ENCODE results near the gene SLC46A3. TPM values are rescaled to one million over a fixed set of nuclear protein-coding genes. Genes with fewer than 3 reads are reported as not detected.

SLC46A3 gene
- total and polyA plus RNA-seq, 2 donors = 12.5 to 18.9 TPM

DNA sequence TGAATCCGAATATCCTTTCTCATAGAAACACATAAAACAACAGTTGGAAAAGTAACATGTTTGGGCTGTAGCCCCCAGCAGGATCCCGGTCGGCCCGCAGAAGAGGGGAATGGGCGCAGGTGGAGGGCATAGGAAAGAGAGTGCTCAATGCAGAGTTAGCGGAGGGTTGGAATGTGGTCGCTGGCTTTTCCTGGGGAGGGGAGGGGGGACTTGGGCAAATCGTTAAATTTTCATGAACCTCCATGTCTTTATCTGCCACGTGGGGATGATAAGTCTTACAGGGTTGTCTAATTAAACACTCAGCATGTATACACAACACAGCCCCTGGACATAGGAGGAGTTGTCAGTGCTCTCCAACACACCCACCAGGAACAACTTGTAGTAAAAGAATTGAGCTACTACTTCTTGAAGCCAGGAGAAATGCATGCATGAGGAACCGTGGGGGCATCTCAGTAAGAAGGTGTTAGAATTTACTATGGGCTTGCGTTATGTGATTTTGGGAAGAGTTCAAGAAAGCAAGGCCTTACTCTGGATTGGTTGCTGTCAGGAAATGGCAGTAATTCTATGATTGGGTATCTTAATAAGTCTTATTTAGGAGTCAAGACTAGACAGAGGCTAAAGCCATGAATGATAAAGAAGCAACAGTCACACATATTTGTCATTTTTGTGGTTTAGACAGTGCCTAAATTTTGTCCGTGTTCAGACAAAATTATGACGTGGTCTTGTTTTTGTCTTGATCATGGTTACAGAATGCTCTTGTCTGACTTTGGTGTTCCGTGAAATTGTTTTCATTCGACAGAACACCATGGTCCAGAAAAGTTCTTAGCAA, 671 bp upstream of the SLC46A3 start:
- H3K27me3 ChIP-seq (ENCODE audit: control insufficient read depth in 2 of 2, insufficient read depth in 1 of 2, low read length in 1 of 2) = no peaks in the 10 kb centered on the region
- H3K4me1 ChIP-seq (ENCODE audit: control insufficient read depth in 2 of 2, insufficient read depth in 2 of 2, low read length in 2 of 2) = peaks cover 2 to 6% of the 10 kb centered on the region in 2 donors
- peak in 4 of 9 donors; percentile 5 to 15 (median 8) for DNase-seq (ENCODE audit: low read depth in 6 of 9, low spot score in 9 of 9)
- H3K4me3 ChIP-seq (ENCODE audit: low read length in 2 of 2) = peak overlapping the region; percentile 76 to 91
- 41% methylated on average over 15 of the region's 15 CpGs for WGBS
- H3K36me3 ChIP-seq (ENCODE audit: control insufficient read depth in 2 of 2, insufficient read depth in 2 of 2, low read length in 1 of 2) = no peaks in the 10 kb centered on the region
- H3K27ac ChIP-seq (ENCODE audit: low read depth in 1 of 2, low read length in 1 of 2) = peak overlapping the region; percentile 32 to 33
- H3K9me3 ChIP-seq (ENCODE audit: control insufficient read depth in 2 of 2, insufficient read depth in 1 of 2, low read length in 1 of 2) = no peaks in the 10 kb centered on the region

DNA sequence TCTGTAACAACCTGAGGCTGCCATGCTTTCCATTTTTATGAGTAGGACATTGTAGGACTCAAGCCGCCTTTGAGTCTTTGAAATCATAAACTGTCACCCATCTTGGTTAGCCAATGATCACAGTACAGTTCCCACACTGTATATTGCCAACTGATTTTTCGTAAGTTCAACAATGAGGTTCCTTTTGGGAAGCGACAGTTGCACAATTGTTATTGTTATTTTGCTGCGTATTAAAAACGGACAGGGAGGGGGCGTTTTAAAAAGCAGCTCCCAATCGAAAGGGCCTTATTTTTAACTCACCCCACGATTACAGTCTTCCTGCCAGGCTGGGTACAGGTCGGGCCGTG, 601 bp downstream of the SLC46A3 start:
- no peaks in the 10 kb centered on the region for H3K27me3 ChIP-seq (ENCODE audit: control insufficient read depth in 2 of 2, insufficient read depth in 1 of 2, low read length in 1 of 2)
- WGBS = 8% methylated on average over 10 of the region's 10 CpGs
- peaks cover 2 to 6% of the 10 kb centered on the region in 2 donors for H3K4me1 ChIP-seq (ENCODE audit: control insufficient read depth in 2 of 2, insufficient read depth in 2 of 2, low read length in 2 of 2)
- no peaks in the 10 kb centered on the region for H3K36me3 ChIP-seq (ENCODE audit: control insufficient read depth in 2 of 2, insufficient read depth in 2 of 2, low read length in 1 of 2)
- peak overlapping the region; percentile 74 to 86 for H3K27ac ChIP-seq (ENCODE audit: low read depth in 1 of 2, low read length in 1 of 2)
- H3K4me3 ChIP-seq (ENCODE audit: low read length in 2 of 2) = peak overlapping the region; percentile 76 to 91
- DNase-seq (ENCODE audit: low read depth in 6 of 9, low spot score in 9 of 9) = peak in 3 of 9 donors; percentile 3 to 15 (median 4)
- no peaks in the 10 kb centered on the region for H3K9me3 ChIP-seq (ENCODE audit: control insufficient read depth in 2 of 2, insufficient read depth in 1 of 2, low read length in 1 of 2)

DNA sequence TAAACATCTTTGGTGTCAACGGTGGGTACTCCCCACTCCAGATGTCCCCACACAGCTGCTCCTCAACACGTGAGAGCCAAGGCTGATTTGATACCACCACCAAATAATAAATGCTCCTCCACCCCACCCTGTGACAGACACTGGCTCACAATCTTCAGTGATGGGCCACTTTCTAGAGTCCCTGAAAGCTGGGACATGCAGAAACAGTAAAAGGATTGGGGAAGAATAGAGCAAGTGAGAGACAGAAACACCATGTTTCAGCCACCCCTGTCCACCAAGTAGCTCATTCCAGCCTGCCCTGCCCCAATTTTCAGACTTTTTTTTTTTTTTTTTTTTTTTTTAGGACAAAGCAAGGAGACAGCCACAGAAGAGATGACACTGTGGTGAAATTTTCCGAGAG, 1.6 kb downstream of the SLC46A3 start:
- 73% methylated on average over 3 of the region's 3 CpGs for WGBS

DNA sequence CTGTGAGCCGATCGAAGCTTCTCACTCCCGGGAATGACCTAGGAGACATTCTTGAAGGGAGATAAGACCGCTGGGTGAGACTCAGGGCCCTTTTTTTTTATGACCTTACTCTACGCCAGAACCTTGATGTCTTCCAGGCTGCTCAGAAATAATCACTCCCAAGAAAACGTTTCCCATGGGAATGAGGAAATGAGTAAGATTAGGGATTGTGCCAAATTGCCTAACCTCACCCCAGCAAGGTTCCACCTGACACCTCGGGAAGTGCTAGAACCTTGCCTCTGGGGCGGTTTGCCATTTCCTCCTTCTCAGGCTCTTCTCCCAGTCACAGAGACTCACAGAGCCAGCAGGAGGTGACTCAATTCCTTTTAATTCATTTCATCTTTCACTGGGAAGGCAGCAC, 2.3 kb downstream of the SLC46A3 start:
- 86% methylated on average over 8 of the region's 8 CpGs for WGBS
- Histone ChIP-seq H3K27ac (ENCODE audit: low read depth in 1 of 2, low read length in 1 of 2) (no peak overlapping the region), H3K36me3 (ENCODE audit: control insufficient read depth in 2 of 2, insufficient read depth in 2 of 2, low read length in 1 of 2) (peaks cover 0 to 8% of the 10 kb centered on the region in 2 donors), H3K27me3 (ENCODE audit: control insufficient read depth in 2 of 2, insufficient read depth in 1 of 2, low read length in 1 of 2) (no peaks in the 10 kb centered on the region), H3K4me1 (ENCODE audit: control insufficient read depth in 2 of 2, insufficient read depth in 2 of 2, low read length in 2 of 2) (peaks cover 2 to 6% of the 10 kb centered on the region in 2 donors), H3K9me3 (ENCODE audit: control insufficient read depth in 2 of 2, insufficient read depth in 1 of 2, low read length in 1 of 2) (no peaks in the 10 kb centered on the region), H3K4me3 (ENCODE audit: low read length in 2 of 2) (no peak overlapping the region)
- no peak for DNase-seq (ENCODE audit: low read depth in 6 of 9, low spot score in 9 of 9)

More for the DNA sequence above, 1.6 kb downstream of the SLC46A3 start:
- no peak overlapping the region for H3K4me3 ChIP-seq (ENCODE audit: low read length in 2 of 2)
- no peaks in the 10 kb centered on the region for H3K9me3 ChIP-seq (ENCODE audit: control insufficient read depth in 2 of 2, insufficient read depth in 1 of 2, low read length in 1 of 2)
- H3K27me3 ChIP-seq (ENCODE audit: control insufficient read depth in 2 of 2, insufficient read depth in 1 of 2, low read length in 1 of 2) = no peaks in the 10 kb centered on the region
- H3K36me3 ChIP-seq (ENCODE audit: control insufficient read depth in 2 of 2, insufficient read depth in 2 of 2, low read length in 1 of 2) = peaks cover 0 to 4% of the 10 kb centered on the region in 2 donors
- H3K4me1 ChIP-seq (ENCODE audit: control insufficient read depth in 2 of 2, insufficient read depth in 2 of 2, low read length in 2 of 2) = peaks cover 2 to 6% of the 10 kb centered on the region in 2 donors
- DNase-seq (ENCODE audit: low read depth in 6 of 9, low spot score in 9 of 9) = no peak
- no peak overlapping the region for H3K27ac ChIP-seq (ENCODE audit: low read depth in 1 of 2, low read length in 1 of 2)

DNA sequence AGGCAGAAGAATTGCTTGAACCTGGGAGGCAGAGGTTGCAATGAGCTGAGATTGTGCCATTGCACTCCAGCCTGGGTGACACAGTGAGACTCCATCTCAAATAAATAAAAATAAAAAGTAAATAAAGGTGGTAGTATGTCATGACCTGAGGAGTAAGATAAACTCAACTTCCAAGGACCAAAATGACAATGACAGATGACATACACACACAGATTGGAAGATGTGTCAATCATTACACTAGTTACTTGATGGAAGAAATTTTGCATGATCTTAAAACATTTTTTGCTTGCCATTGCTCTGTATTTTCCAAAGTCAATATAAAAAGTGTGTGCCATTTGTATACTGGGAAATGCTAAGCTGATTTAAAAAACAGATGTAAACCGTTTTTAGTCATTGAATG, 4.1 kb downstream of the SLC46A3 start:
- no peak for DNase-seq (ENCODE audit: low read depth in 6 of 9, low spot score in 9 of 9)
- 99% methylated on average over 1 of the region's 1 CpG for WGBS
- no peaks in the 10 kb centered on the region for H3K9me3 ChIP-seq (ENCODE audit: control insufficient read depth in 2 of 2, insufficient read depth in 1 of 2, low read length in 1 of 2)
- peaks cover 7 to 8% of the 10 kb centered on the region in 2 donors for H3K36me3 ChIP-seq (ENCODE audit: control insufficient read depth in 2 of 2, insufficient read depth in 2 of 2, low read length in 1 of 2)
- no peak overlapping the region for H3K4me3 ChIP-seq (ENCODE audit: low read length in 2 of 2)
- no peak overlapping the region for H3K27ac ChIP-seq (ENCODE audit: low read depth in 1 of 2, low read length in 1 of 2)
- H3K4me1 ChIP-seq (ENCODE audit: control insufficient read depth in 2 of 2, insufficient read depth in 2 of 2, low read length in 2 of 2) = peaks cover 2 to 6% of the 10 kb centered on the region in 2 donors
- no peaks in the 10 kb centered on the region for H3K27me3 ChIP-seq (ENCODE audit: control insufficient read depth in 2 of 2, insufficient read depth in 1 of 2, low read length in 1 of 2)

DNA sequence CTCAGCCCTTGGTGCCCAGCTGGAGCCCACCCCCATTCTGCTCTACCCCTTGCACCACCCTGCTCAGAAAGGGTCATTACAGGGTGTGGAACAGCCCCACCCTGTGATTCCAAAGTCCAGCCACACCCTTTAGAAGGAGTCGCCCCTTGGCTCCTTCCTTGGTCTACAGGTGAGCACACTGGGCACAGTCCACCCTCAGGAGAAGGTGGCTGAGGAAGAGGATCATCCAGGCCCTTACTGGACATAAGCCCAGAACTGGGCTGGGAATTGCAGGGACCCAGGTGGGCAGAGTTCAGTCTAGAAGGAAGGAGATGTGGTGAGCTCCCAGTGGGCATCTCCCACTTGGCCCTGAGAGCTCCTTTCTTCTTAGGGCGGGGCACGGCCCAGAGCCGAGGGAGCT, 8.6 kb downstream of the SLC46A3 start:
- no peaks in the 10 kb centered on the region for H3K9me3 ChIP-seq (ENCODE audit: control insufficient read depth in 2 of 2, insufficient read depth in 1 of 2, low read length in 1 of 2)
- over 99% methylated on average over 4 of the region's 4 CpGs for WGBS
- no peak for DNase-seq (ENCODE audit: low read depth in 6 of 9, low spot score in 9 of 9)
- no peak overlapping the region for H3K27ac ChIP-seq (ENCODE audit: low read depth in 1 of 2, low read length in 1 of 2)
- no peaks in the 10 kb centered on the region for H3K4me1 ChIP-seq (ENCODE audit: control insufficient read depth in 2 of 2, insufficient read depth in 2 of 2, low read length in 2 of 2)
- H3K27me3 ChIP-seq (ENCODE audit: control insufficient read depth in 2 of 2, insufficient read depth in 1 of 2, low read length in 1 of 2) = no peaks in the 10 kb centered on the region
- H3K36me3 ChIP-seq (ENCODE audit: control insufficient read depth in 2 of 2, insufficient read depth in 2 of 2, low read length in 1 of 2) = peaks cover 10 to 12% of the 10 kb centered on the region in 2 donors
- H3K4me3 ChIP-seq (ENCODE audit: low read length in 2 of 2) = no peak overlapping the region

DNA sequence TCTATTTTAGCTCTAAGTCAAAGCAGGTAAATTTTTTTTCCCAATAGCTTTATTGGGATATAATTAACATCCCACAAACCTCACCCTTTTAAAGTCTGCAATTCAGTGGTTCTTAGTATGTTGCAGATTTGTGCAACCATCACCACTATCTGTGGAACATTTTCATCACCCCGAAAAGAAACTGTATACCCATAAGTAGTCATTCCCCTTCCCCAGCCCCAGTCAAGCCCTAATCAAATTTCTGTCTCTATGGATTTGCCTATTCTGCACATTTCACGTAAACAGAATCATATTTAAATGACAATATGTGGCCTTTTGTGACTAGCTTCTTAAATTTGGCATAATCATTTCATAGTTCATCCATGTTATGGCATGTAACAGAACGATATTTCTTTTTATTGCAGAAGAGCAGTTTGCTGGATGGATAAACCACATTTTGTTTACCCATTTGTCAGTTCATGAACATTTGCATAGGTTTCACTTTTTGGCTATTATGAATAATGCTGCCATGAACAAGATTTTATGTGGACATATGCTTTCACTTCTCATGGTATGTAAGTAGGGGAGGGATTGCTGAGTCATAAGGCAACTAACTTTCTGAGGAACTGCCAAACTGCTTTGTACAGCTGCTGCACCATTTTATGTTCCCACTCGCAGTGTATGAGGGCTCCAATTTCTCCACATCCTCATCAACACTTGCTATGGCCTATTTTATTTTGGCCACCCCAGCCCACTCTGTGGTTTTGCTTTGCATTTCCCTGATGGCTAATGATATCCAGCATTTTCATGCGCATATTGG, 10.9 kb downstream of the SLC46A3 start:
- Histone ChIP-seq H3K36me3 (ENCODE audit: control insufficient read depth in 2 of 2, insufficient read depth in 2 of 2, low read length in 1 of 2) (peaks cover 10 to 13% of the 10 kb centered on the region in 2 donors), H3K27me3 (ENCODE audit: control insufficient read depth in 2 of 2, insufficient read depth in 1 of 2, low read length in 1 of 2) (no peaks in the 10 kb centered on the region), H3K27ac (ENCODE audit: low read depth in 1 of 2, low read length in 1 of 2) (peak overlapping the region in 1 of 2 donors; percentile 11), H3K9me3 (ENCODE audit: control insufficient read depth in 2 of 2, insufficient read depth in 1 of 2, low read length in 1 of 2) (no peaks in the 10 kb centered on the region), H3K4me1 (ENCODE audit: control insufficient read depth in 2 of 2, insufficient read depth in 2 of 2, low read length in 2 of 2) (no peaks in the 10 kb centered on the region), H3K4me3 (ENCODE audit: low read length in 2 of 2) (no peak overlapping the region)
- DNase-seq (ENCODE audit: low read depth in 6 of 9, low spot score in 9 of 9) = peak in 1 of 9 donors; percentile 41
- 78% methylated on average over 5 of the region's 5 CpGs for WGBS

DNA sequence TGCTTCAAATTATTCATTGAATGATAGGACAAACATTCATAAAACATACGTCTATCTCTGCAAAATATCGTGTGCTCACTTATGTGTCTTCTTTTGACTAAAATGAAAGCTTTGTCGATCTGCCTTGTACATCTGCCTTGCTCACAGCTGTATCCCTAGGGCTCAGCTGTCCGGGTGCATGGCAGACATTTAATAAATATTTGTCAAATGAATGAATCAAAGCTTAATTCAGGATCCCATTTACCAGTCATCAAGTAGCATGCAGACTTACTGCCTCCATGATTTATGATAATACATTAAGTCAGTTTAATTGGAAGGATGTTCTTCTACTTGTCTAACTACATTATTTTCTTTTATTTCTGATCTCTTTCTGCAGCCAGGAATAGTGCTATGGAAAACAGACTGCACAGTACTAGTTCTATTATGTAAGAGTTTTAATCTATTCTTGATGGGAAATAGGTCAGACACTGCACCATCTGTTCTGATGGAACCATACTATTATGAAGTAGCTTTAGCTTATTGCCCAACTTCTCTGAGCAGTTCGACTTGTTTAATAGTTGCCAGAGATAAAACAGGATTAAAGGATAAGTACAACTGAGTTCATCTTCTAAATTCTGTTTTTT, 13.2 kb downstream of the SLC46A3 start:
- no peak for DNase-seq (ENCODE audit: low read depth in 6 of 9, low spot score in 9 of 9)
- no peaks in the 10 kb centered on the region for H3K9me3 ChIP-seq (ENCODE audit: control insufficient read depth in 2 of 2, insufficient read depth in 1 of 2, low read length in 1 of 2)
- H3K36me3 ChIP-seq (ENCODE audit: control insufficient read depth in 2 of 2, insufficient read depth in 2 of 2, low read length in 1 of 2) = peaks cover 13 to 16% of the 10 kb centered on the region in 2 donors
- WGBS = 94% methylated on average over 5 of the region's 5 CpGs
- no peaks in the 10 kb centered on the region for H3K4me1 ChIP-seq (ENCODE audit: control insufficient read depth in 2 of 2, insufficient read depth in 2 of 2, low read length in 2 of 2)
- no peak overlapping the region for H3K4me3 ChIP-seq (ENCODE audit: low read length in 2 of 2)
- no peaks in the 10 kb centered on the region for H3K27me3 ChIP-seq (ENCODE audit: control insufficient read depth in 2 of 2, insufficient read depth in 1 of 2, low read length in 1 of 2)
- no peak overlapping the region for H3K27ac ChIP-seq (ENCODE audit: low read depth in 1 of 2, low read length in 1 of 2)

DNA sequence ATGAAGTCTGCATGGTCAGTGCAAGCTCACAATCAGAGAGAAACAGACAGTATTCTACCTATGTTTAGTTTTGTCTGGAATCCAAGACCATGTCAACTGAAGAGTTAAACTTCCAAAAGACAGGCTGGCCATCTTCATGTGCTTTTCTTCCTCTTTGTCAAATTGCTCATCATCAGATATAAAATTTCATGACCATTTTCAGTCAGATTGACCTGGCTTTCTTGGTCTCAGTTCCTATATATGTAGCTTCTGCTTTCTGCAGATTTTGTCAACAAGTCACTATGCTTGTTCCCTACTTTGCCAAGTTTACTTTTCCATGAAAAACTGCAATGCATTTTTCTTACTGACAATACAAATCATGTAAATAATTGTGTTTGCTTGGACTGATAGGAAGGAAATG, 13.9 kb downstream of the SLC46A3 start:
- peaks cover 14 to 19% of the 10 kb centered on the region in 2 donors for H3K36me3 ChIP-seq (ENCODE audit: control insufficient read depth in 2 of 2, insufficient read depth in 2 of 2, low read length in 1 of 2)
- no peaks in the 10 kb centered on the region for H3K27me3 ChIP-seq (ENCODE audit: control insufficient read depth in 2 of 2, insufficient read depth in 1 of 2, low read length in 1 of 2)
- H3K4me1 ChIP-seq (ENCODE audit: control insufficient read depth in 2 of 2, insufficient read depth in 2 of 2, low read length in 2 of 2) = no peaks in the 10 kb centered on the region
- peak in 1 of 9 donors; percentile 4 for DNase-seq (ENCODE audit: low read depth in 6 of 9, low spot score in 9 of 9)
- no peak overlapping the region for H3K4me3 ChIP-seq (ENCODE audit: low read length in 2 of 2)
- no peak overlapping the region for H3K27ac ChIP-seq (ENCODE audit: low read depth in 1 of 2, low read length in 1 of 2)
- H3K9me3 ChIP-seq (ENCODE audit: control insufficient read depth in 2 of 2, insufficient read depth in 1 of 2, low read length in 1 of 2) = no peaks in the 10 kb centered on the region
